ENCODE measurements around the gene HLCS.

Gene HLCS

GRCh38 chr21:36713746-36714145 is 252.7 kb downstream of the HLCS start:
- FAIRE-seq: no peak

- no peak for FAIRE-seq
Observed at GRCh38 chr21:36710729-36711048, 255.8 kb downstream of the HLCS start.

GRCh38 chr21:36709868-36710728 is 256.4 kb downstream of the HLCS start:
- FAIRE-seq: no peak

GRCh38 chr21:36709030-36709867 is 257.2 kb downstream of the HLCS start:
- no peak for FAIRE-seq

GRCh38 chr21:36708286-36709029 is 258.0 kb downstream of the HLCS start:
- FAIRE-seq: no peak

GRCh38 chr21:36707763-36708285 is 258.6 kb downstream of the HLCS start:
- no peak for FAIRE-seq

- no peak for FAIRE-seq
Observed at GRCh38 chr21:36706951-36707762, 259.3 kb downstream of the HLCS start.

- no peak for FAIRE-seq
Observed at GRCh38 chr21:36706482-36706852, 260.0 kb downstream of the HLCS start.

GRCh38 chr21:36705679-36706481 is 260.6 kb downstream of the HLCS start:
- no peak for FAIRE-seq

- FAIRE-seq: no peak
Observed at GRCh38 chr21:36704958-36705678, 261.4 kb downstream of the HLCS start.

GRCh38 chr21:36704281-36704957 is 262.1 kb downstream of the HLCS start:
- FAIRE-seq: no peak

GRCh38 chr21:36703626-36704280 is 262.7 kb downstream of the HLCS start:
- FAIRE-seq: no peak

GRCh38 chr21:36703123-36703522 is 263.3 kb downstream of the HLCS start:
- no peak for FAIRE-seq

GRCh38 chr21:36702622-36702968 is 263.9 kb downstream of the HLCS start:
- no peak for FAIRE-seq

GRCh38 chr21:36701756-36702621 is 264.5 kb downstream of the HLCS start:
- no peak for FAIRE-seq

GRCh38 chr21:36700971-36701755 is 265.3 kb downstream of the HLCS start:
- no peak for FAIRE-seq

All from A204.1 (cell line).